DND-41 (cell line): ENCODE data around the gene RNU5B-1.

Source experiments
- CTCF ChIP-seq: IDR thresholded peaks from 2 replicates; pipeline ENCODE4 v1.5.1; 2012; ENCODE audit warnings: borderline replicate concordance, low read length, moderate library complexity, mild to moderate bottlenecking; ENCODE audit not compliant: poor library complexity, severe bottlenecking; ENCODE audit errors: extremely low read depth
- EZH2 ChIP-seq: IDR thresholded peaks from 3 replicates; pipeline ENCODE4 v1.6.1; 2012; ENCODE audit warnings: borderline replicate concordance, low read depth, mild to moderate bottlenecking, moderate library complexity, low read length, inconsistent platforms; ENCODE audit not compliant: severe bottlenecking

- TF ChIP-seq EZH2 (no peak), CTCF (no peak)
These were observed 33.1 kb downstream of the RNU5B-1 start for GRCh38 chr15:65337436-65338070.
